ENCODE results near the gene SCIN. TPM values are rescaled to one million over a fixed set of nuclear protein-coding genes. Genes with fewer than 3 reads are reported as not detected.

Gene SCIN
- total and polyA plus RNA-seq, 2 of the 8 experiments (the other 6 are each of a cell fraction or from before 2014, with no cell fraction given): 0.47 to 1.9 TPM

- TF ChIP-seq POLR2A (IDR thresholded peaks at IDR 0.05; ENCODE audit: control extremely low read depth in 1 of 2, low read depth in 2 of 2, low read length in 2 of 2) (no peak), SIX5 (IDR thresholded peaks at IDR 0.05; ENCODE audit: low read depth, low read length) (no peak), ATF3 (IDR thresholded peaks at IDR 0.05; ENCODE audit: insufficient read depth, low read depth, low read length) (no peak), KDM4A (IDR thresholded peaks at IDR 0.05; ENCODE audit: low read depth, low read length, severe bottlenecking) (no peak), TAF1 (IDR thresholded peaks at IDR 0.05; ENCODE audit: low read depth, low read length) (no peak)
These were observed 67.5 kb downstream of the SCIN start (continued) for GRCh38 chr7:12637819-12638592.
